Stimulated activated naive CD8-positive, alpha-beta T cell treated with anti-CD3 and anti-CD28 coated beads, Interleukin-15, amount 100 ng/mL, for 72 hours (primary cell): Measurements from ENCODE around the gene TLR9.

Source experiments
- ATAC-seq: fragments of 150-1000 bp; cut with Tn5 transposase; 2 replicates; pipeline ENCODE4 v1.10.0; 2021; ENCODE audit warnings: mild to moderate bottlenecking, moderate library complexity
- DNase-seq, 2 donors: peaks; one replicate each; pipeline ENCODE4 v3.0.0; 2021 to 2022
- H3K27ac Mint-ChIP-seq, 2 donors: one replicate each; pipeline ENCODE4 v1.8.0; 2022; ENCODE audit warnings: mild to moderate bottlenecking in 2 of 2, mixed read lengths in 2 of 2, moderate library complexity in 2 of 2
- H3K27me3 Mint-ChIP-seq: one replicate; pipeline ENCODE4 v1.8.0; 2022; ENCODE audit warnings: mixed read lengths
- H3K4me1 Mint-ChIP-seq: one replicate; pipeline ENCODE4 v1.8.0; 2022; ENCODE audit warnings: mild to moderate bottlenecking, mixed read lengths
- H3K4me3 Mint-ChIP-seq, 2 donors: one replicate each; pipeline ENCODE4 v1.8.0; 2022; ENCODE audit warnings: mild to moderate bottlenecking in 2 of 2, mixed read lengths in 2 of 2, moderate library complexity in 1 of 2
- H3K9me3 Mint-ChIP-seq, 2 donors: one replicate each; pipeline ENCODE4 v1.8.0; 2022; ENCODE audit warnings: mixed read lengths in 2 of 2

Gene TLR9

GRCh38 chr3:52171514-52172261 is 53.8 kb downstream of the TLR9 start:
- Mint-ChIP-seq H3K27ac (no peak overlapping the region), H3K9me3 (no peaks in the 10 kb centered on the region), H3K27me3 (no peaks in the 10 kb centered on the region), H3K4me3 (no peak overlapping the region), H3K4me1 (no peaks in the 10 kb centered on the region)
- DNase-seq (no peak), ATAC-seq (peak; percentile 58)
